ENCODE data around the gene METTL2B.
"Not testable (repeated sequence)": the region's sequence is repeated elsewhere in the genome, so short reads cannot be mapped to it uniquely, and the experiment has no call there.

DNA sequence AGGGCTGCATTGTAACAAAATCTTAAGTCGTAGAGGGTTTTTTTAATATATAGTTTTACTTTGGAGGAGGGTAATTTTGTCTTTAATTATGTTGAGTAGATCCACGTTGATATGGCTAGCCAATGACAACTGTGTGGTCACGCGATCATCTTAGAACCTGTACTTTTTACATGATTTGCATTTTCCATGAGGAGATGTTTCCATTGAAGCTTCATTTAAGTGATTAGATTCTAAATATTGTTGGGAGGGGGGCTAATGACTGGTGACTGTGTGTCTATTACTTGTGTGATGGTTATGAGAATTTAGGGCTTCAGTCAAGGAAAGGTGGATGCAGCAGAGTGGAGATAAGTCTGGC, 765 bp downstream of the METTL2B start:
- TF ChIP-seq, protein P1, sequence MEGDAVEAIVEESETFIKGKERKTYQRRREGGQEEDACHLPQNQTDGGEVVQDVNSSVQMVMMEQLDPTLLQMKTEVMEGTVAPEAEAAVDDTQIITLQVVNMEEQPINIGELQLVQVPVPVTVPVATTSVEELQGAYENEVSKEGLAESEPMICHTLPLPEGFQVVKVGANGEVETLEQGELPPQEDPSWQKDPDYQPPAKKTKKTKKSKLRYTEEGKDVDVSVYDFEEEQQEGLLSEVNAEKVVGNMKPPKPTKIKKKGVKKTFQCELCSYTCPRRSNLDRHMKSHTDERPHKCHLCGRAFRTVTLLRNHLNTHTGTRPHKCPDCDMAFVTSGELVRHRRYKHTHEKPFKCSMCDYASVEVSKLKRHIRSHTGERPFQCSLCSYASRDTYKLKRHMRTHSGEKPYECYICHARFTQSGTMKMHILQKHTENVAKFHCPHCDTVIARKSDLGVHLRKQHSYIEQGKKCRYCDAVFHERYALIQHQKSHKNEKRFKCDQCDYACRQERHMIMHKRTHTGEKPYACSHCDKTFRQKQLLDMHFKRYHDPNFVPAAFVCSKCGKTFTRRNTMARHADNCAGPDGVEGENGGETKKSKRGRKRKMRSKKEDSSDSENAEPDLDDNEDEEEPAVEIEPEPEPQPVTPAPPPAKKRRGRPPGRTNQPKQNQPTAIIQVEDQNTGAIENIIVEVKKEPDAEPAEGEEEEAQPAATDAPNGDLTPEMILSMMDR (IDR thresholded peaks at IDR 0.05): not testable (repeated sequence)
- TF ChIP-seq EP300, POLR2AphosphoS5, POLR2A (IDR thresholded peaks at IDR 0.05): not testable (repeated sequence)

Measured in suprapubic skin (tissue), 4 donors.